ENCODE results near the gene CLEC4C. TPM values are rescaled to one million over a fixed set of nuclear protein-coding genes. Genes with fewer than 3 reads are reported as not detected.
"Not testable (repeated sequence)": the region's sequence is repeated elsewhere in the genome, so short reads cannot be mapped to it uniquely, and the experiment has no call there.

Gene CLEC4C
- polyA plus RNA-seq, 1 of the 3 experiments (the other 2 are of a cell fraction): not detected

DNA sequence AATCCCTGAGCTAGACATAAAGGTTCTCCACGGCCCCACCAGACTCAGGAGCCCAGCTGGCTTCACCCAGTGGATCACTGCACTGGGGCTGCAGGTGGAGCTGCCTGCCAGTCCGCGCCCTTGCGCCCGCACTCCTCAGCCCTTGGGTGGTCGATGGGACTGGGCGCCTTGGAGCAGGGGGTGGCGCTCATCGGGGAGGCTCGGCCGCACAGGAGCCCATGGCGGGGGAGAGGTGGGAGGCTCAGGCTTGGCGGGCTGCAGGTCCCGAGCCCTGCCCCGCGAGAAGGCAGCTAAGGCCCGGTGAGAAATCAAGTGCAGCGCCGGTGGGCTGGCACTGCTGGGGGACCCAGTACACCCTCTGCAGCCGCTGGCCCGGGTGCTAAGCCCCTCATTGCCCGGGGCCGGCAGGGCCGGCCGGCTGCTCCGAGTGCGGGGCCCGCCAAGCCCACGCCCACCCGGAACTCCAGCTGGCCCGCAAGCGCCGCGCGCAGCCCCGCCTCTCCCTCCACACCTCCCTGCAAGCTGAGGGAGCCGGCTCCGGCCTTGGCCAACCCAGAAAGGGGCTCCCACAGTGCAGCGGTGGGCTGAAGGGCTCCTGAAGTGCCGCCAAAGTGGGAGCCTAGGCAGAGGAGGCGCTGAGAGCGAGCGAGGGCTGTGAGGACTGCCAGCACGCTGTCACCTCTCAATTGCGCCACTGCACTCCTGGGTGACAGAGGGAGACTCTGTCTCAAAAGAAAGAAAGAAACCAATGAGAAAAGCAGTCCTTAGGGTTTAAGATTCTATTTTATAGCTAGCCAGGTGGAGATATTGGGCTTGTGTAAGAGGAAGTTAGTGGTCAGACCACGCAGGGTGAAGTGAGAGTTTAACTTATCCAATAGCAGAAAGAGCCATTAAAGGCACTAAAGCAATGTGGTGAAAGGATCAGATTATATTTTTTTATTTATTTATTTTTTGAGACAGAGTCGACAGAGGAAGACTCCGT is 5.1 kb upstream of the CLEC4C start:
- DNase-seq; H3K9me3 ChIP-seq; H3K9me2 ChIP-seq; H3K27ac ChIP-seq (ENCODE audit: low read depth in 2 of 2, low read length in 1 of 2); H3K79me2 ChIP-seq (ENCODE audit: insufficient read depth); CTCF ChIA-PET; H3K4me3 ChIP-seq (ENCODE audit: low read depth in 2 of 2, low read length in 1 of 2); H3K4me2 ChIP-seq; H3K4me1 ChIP-seq (ENCODE audit: control insufficient read depth in 1 of 2, insufficient read depth in 2 of 2, low read depth in 1 of 2, low read length in 1 of 2); H4K20me1 ChIP-seq (ENCODE audit: insufficient read depth); H3K9ac ChIP-seq; POLR2A ChIA-PET; H2AFZ ChIP-seq (ENCODE audit: low read depth); H3F3A ChIP-seq (replicated peaks; ENCODE audit: insufficient read depth); H3K36me3 ChIP-seq (replicated peaks in 1 of 2; ENCODE audit: control insufficient read depth in 1 of 2, insufficient read depth in 2 of 2, low read length in 1 of 2): not testable (repeated sequence)
- WGBS (ENCODE audit: low lambda C conversion rate): 34% methylated on average over 16 of the region's 48 CpGs
- peaks cover 47% of the 10 kb centered on the region; the same call in 1 of the 2 replicates for H3K27me3 ChIP-seq (ENCODE audit: insufficient read depth)

- no peak for DNase-seq
- Histone ChIP-seq H3K9me3 (no peaks in the 10 kb centered on the region), H3K36me3 (replicated peaks in 1 of 2; ENCODE audit: control insufficient read depth in 1 of 2, insufficient read depth in 2 of 2, low read length in 1 of 2) (no peaks in the 10 kb centered on the region), H3K9ac (no peak overlapping the region), H3F3A (replicated peaks; ENCODE audit: insufficient read depth) (no peaks in the 10 kb centered on the region), H4K20me1 (ENCODE audit: insufficient read depth) (no peaks in the 10 kb centered on the region), H3K27me3 (ENCODE audit: insufficient read depth) (peaks cover 40% of the 10 kb centered on the region; the same call in 1 of the 2 replicates), H3K27ac (ENCODE audit: low read depth in 2 of 2, low read length in 1 of 2) (no peak overlapping the region), H2AFZ (ENCODE audit: low read depth) (no peak overlapping the region), H3K4me1 (ENCODE audit: control insufficient read depth in 1 of 2, insufficient read depth in 2 of 2, low read depth in 1 of 2, low read length in 1 of 2) (no peaks in the 10 kb centered on the region), H3K9me2 (no peaks in the 10 kb centered on the region), H3K79me2 (ENCODE audit: insufficient read depth) (no peaks in the 10 kb centered on the region), H3K4me2 (no peak overlapping the region; the same call in 1 of the 2 replicates), H3K4me3 (ENCODE audit: low read depth in 2 of 2, low read length in 1 of 2) (no peak overlapping the region)
- ChIA-PET POLR2A (no interaction called here), CTCF (no interaction called here)
- WGBS (ENCODE audit: low lambda C conversion rate): 37% methylated on average over 17 of the region's 20 CpGs
- TF ChIP-seq JUND (IDR thresholded peaks at IDR 0.05) (no peak), TCF12 (IDR thresholded peaks at IDR 0.05) (no peak), TEAD4 (IDR thresholded peaks at IDR 0.05; ENCODE audit: borderline replicate concordance, insufficient read depth) (no peak), EP300 (IDR thresholded peaks at IDR 0.05; ENCODE audit: borderline replicate concordance in 1 of 2, low read depth in 1 of 2, low read length in 1 of 2) (no peak), POLR2AphosphoS5 (IDR thresholded peaks at IDR 0.05; ENCODE audit: low read depth, low read length) (no peak), NFIC (IDR thresholded peaks at IDR 0.05; ENCODE audit: borderline replicate concordance) (no peak), RXRA (IDR thresholded peaks at IDR 0.05; ENCODE audit: borderline replicate concordance, low read depth) (no peak), ZBTB33 (IDR thresholded peaks at IDR 0.05; ENCODE audit: borderline replicate concordance, low read depth) (no peak), RFX5 (IDR thresholded peaks at IDR 0.05; ENCODE audit: low read length) (no peak), EZH2phosphoT487 (IDR thresholded peaks at IDR 0.05; ENCODE audit: borderline replicate concordance, low read depth) (no peak), CTCF (IDR thresholded peaks at IDR 0.05) (no peak), FOXM1 (IDR thresholded peaks at IDR 0.05; ENCODE audit: low read depth) (no peak), USF2 (IDR thresholded peaks at IDR 0.05; ENCODE audit: borderline replicate concordance, low read depth, low read length) (no peak), MEF2A (IDR thresholded peaks at IDR 0.05; ENCODE audit: borderline replicate concordance, low read depth) (no peak), IRF3 (IDR thresholded peaks at IDR 0.05; ENCODE audit: low read depth, low read length) (no peak), YY1 (IDR thresholded peaks at IDR 0.05; ENCODE audit: low read depth) (no peak), GABPA (IDR thresholded peaks at IDR 0.05; ENCODE audit: low read depth) (no peak)
- TF ChIP-seq, protein P1, sequence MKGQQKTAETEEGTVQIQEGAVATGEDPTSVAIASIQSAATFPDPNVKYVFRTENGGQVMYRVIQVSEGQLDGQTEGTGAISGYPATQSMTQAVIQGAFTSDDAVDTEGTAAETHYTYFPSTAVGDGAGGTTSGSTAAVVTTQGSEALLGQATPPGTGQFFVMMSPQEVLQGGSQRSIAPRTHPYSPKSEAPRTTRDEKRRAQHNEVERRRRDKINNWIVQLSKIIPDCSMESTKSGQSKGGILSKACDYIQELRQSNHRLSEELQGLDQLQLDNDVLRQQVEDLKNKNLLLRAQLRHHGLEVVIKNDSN (IDR thresholded peaks at IDR 0.05; ENCODE audit: borderline replicate concordance, low read depth): no peak
- TF ChIP-seq, protein P2, sequence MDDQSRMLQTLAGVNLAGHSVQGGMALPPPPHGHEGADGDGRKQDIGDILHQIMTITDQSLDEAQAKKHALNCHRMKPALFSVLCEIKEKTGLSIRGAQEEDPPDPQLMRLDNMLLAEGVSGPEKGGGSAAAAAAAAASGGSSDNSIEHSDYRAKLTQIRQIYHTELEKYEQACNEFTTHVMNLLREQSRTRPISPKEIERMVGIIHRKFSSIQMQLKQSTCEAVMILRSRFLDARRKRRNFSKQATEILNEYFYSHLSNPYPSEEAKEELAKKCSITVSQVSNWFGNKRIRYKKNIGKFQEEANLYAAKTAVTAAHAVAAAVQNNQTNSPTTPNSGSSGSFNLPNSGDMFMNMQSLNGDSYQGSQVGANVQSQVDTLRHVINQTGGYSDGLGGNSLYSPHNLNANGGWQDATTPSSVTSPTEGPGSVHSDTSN (IDR thresholded peaks at IDR 0.05): no peak
These were observed 4.2 kb upstream of the CLEC4C start for GRCh38 chr12:7751394-7751793.
